ENCODE data around the gene DPH6. TPM values are rescaled to one million over a fixed set of nuclear protein-coding genes. Genes with fewer than 3 reads are reported as not detected.

The DPH6 gene
- total RNA-seq, 2 experiments from 2014 or later: 7.0 to 8.0 TPM

DNA sequence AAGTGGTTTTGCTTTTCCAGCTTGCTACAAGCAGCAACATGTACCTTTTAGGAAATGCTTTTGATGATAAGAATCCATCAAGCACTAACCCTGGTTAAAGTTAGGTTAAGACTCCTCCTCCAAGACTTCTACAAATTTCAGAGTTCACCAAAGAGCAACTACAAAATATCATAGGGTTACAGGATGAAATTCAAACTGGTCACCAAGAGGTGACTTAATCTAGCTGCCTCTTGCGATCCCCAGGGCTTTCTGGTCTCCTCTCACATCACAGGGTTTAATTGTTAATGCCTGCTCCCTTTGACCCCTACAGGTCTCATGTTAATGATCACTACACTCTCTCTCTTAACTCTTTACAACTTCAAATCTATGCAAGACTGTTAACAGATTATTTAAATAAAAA lies 66.5 kb downstream of the DPH6 start:
- CTCF ChIA-PET: no interaction called here
- no peaks in the 10 kb centered on the region for H3K4me1 Mint-ChIP-seq (ENCODE audit: low read depth)

DNA sequence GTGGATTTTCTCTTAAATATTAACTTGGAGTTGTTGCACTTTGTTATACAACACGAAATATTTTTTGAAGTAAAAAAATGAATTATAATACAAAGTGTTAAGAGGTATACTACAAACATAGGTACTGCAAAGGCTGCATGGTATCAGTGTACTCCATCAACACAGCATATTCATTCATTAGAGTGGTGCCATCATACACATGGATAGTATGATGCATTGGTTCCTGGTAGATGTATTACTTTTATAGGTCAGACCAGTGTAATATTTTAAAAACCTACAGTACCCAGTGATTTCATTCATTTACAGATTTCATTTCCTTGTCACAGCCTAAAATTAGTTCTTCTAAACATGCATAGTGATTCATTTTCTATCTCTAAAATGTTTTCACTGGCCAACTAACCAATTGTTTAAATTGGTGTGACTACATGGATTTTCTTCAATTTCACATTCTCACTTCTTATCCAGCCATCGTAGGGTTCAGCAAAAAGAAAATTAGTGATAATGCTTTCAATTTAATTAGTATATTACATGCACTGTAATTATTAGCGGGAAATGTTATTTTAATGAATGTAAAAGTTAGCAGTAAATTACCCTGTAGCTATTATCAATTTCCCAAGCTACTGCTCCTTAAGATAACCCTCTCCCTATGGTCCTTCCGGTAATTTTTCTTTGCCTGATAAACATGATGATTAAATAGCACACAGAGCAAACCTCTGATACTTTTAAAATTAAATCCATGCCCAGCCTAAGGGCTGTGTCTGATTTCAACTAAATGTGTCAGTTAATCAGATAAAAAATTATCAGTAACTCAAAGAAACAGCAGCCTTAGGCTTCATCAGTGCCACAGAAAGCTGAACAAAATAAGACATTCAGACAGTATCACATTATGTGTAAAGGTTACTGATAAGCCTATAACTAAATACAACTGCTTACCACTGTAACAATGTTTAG lies 68.4 kb downstream of the DPH6 start:
- DNase-seq: no peak
- Histone ChIP-seq H3K27me3 (ENCODE audit: control insufficient read depth in 1 of 2, insufficient read depth in 2 of 2, low read length in 2 of 2) (no peaks in the 10 kb centered on the region), H3K9me3 (ENCODE audit: control insufficient read depth in 1 of 2, insufficient read depth in 1 of 2, low read length in 2 of 2) (no peaks in the 10 kb centered on the region), H3K4me1 (ENCODE audit: insufficient read depth, low read length) (no peaks in the 10 kb centered on the region), H3K4me3 (ENCODE audit: low read length) (no peak overlapping the region), H3K36me3 (ENCODE audit: insufficient read depth, low read length) (no peaks in the 10 kb centered on the region), H3K27ac (ENCODE audit: low read depth in 1 of 2, low read length in 2 of 2) (no peak overlapping the region)
- H3K4me3 Mint-ChIP-seq: no peak overlapping the region
- CTCF ChIA-PET: no interaction called here
- no peaks in the 10 kb centered on the region for H3K36me3 Mint-ChIP-seq (ENCODE audit: low read depth)
- H3K4me1 Mint-ChIP-seq (ENCODE audit: low read depth): no peaks in the 10 kb centered on the region
- H3K27me3 Mint-ChIP-seq: no peaks in the 10 kb centered on the region
- intact Hi-C loops (cut with DNase I, micrococcal nuclease): no loop called here
- H3K9me3 Mint-ChIP-seq: no peaks in the 10 kb centered on the region
- H3K27ac Mint-ChIP-seq: no peak overlapping the region
- POLR2A ChIA-PET: no interaction called here
- no peak for ATAC-seq (ENCODE audit: poor library complexity)
- TF ChIP-seq, protein P1, sequence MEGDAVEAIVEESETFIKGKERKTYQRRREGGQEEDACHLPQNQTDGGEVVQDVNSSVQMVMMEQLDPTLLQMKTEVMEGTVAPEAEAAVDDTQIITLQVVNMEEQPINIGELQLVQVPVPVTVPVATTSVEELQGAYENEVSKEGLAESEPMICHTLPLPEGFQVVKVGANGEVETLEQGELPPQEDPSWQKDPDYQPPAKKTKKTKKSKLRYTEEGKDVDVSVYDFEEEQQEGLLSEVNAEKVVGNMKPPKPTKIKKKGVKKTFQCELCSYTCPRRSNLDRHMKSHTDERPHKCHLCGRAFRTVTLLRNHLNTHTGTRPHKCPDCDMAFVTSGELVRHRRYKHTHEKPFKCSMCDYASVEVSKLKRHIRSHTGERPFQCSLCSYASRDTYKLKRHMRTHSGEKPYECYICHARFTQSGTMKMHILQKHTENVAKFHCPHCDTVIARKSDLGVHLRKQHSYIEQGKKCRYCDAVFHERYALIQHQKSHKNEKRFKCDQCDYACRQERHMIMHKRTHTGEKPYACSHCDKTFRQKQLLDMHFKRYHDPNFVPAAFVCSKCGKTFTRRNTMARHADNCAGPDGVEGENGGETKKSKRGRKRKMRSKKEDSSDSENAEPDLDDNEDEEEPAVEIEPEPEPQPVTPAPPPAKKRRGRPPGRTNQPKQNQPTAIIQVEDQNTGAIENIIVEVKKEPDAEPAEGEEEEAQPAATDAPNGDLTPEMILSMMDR (IDR thresholded peaks at IDR 0.05): no peak

More for the DNA sequence above, 66.5 kb downstream of the DPH6 start:
- no peaks in the 10 kb centered on the region for H3K9me3 ChIP-seq (ENCODE audit: control insufficient read depth in 1 of 2, insufficient read depth in 1 of 2, low read length in 2 of 2)
- H3K27me3 Mint-ChIP-seq: no peaks in the 10 kb centered on the region
- H3K27ac ChIP-seq (ENCODE audit: low read depth in 1 of 2, low read length in 2 of 2): no peak overlapping the region
- H3K27me3 ChIP-seq (ENCODE audit: control insufficient read depth in 1 of 2, insufficient read depth in 2 of 2, low read length in 2 of 2): no peaks in the 10 kb centered on the region
- TF ChIP-seq, protein P1 (IDR thresholded peaks at IDR 0.05): no peak
- no peak for DNase-seq
- no peak for ATAC-seq (ENCODE audit: poor library complexity)
- no peaks in the 10 kb centered on the region for H3K4me1 ChIP-seq (ENCODE audit: insufficient read depth, low read length)
- intact Hi-C loops (cut with DNase I, micrococcal nuclease): no loop called here
- H3K36me3 Mint-ChIP-seq (ENCODE audit: low read depth): peaks cover 2% of the 10 kb centered on the region
- H3K36me3 ChIP-seq (ENCODE audit: insufficient read depth, low read length): no peaks in the 10 kb centered on the region
- no peak overlapping the region for H3K4me3 ChIP-seq (ENCODE audit: low read length)
- no peak overlapping the region for H3K4me3 Mint-ChIP-seq
- POLR2A ChIA-PET: no interaction called here
- H3K9me3 Mint-ChIP-seq: no peaks in the 10 kb centered on the region
- H3K27ac Mint-ChIP-seq: no peak overlapping the region

DNA sequence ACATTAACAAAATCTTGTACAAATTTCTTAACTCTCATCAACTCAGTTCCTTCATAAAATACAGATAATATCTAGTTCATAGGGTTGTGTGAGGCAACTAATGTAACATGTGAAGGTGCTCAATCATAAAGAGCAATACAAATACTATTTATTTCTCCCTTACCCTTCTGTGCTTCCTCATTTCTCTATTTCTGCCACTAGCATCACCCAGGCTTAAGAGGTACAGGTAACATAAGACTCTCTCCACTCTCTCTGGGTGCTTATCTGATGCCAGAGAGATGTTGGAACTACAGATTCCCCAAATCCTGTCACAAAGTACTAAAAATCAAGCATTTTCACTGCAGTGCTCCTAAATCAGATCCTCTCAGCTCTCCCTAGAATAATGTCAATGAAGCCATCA lies 74.9 kb downstream of the DPH6 start:
- intact Hi-C loops (cut with DNase I, micrococcal nuclease): no loop called here
- Mint-ChIP-seq H3K36me3 (ENCODE audit: low read depth) (peaks cover 5% of the 10 kb centered on the region), H3K4me3 (no peak overlapping the region), H3K4me1 (ENCODE audit: low read depth) (no peaks in the 10 kb centered on the region), H3K27ac (no peak overlapping the region), H3K9me3 (no peaks in the 10 kb centered on the region), H3K27me3 (no peaks in the 10 kb centered on the region)
- CTCF ChIA-PET: no interaction called here
- Histone ChIP-seq H3K9me3 (ENCODE audit: control insufficient read depth in 1 of 2, insufficient read depth in 1 of 2, low read length in 2 of 2) (no peaks in the 10 kb centered on the region), H3K4me1 (ENCODE audit: insufficient read depth, low read length) (no peaks in the 10 kb centered on the region), H3K4me3 (ENCODE audit: low read length) (no peak overlapping the region), H3K27ac (ENCODE audit: low read depth in 1 of 2, low read length in 2 of 2) (no peak overlapping the region), H3K27me3 (ENCODE audit: control insufficient read depth in 1 of 2, insufficient read depth in 2 of 2, low read length in 2 of 2) (no peaks in the 10 kb centered on the region), H3K36me3 (ENCODE audit: insufficient read depth, low read length) (no peaks in the 10 kb centered on the region)
- TF ChIP-seq, protein P1 (IDR thresholded peaks at IDR 0.05): no peak
- POLR2A ChIA-PET: no interaction called here
- no peak for DNase-seq
- no peak for ATAC-seq (ENCODE audit: poor library complexity)

Measured in CD4-positive, alpha-beta T cell (primary cell).